HFF-Myc (cell line): ENCODE results near the gene NSD2.

Experiments
- DNase-seq: peaks from one replicate; pipeline ENCODE4 v3.0.0-alpha.2; 2011; ENCODE audit warnings: low read depth; ENCODE audit errors: extremely low read depth
- H3K4me3 ChIP-seq: replicated peaks from 2 replicates; pipeline ENCODE4 v1.5.1; 2011; ENCODE audit warnings: low read depth, mild to moderate bottlenecking, control low read depth, low read length
- TF ChIP-seq, protein P1 (sequence below): IDR thresholded peaks from 2 replicates; pipeline ENCODE4 v1.5.1; 2012; ENCODE audit warnings: mild to moderate bottlenecking, low read depth, low read length, control low read depth; ENCODE audit errors: missing control alignments

The NSD2 gene

GRCh38 chr4:1826531-1827350 lies 44.5 kb upstream of the NSD2 start:
- no peak for DNase-seq
- TF ChIP-seq, protein P1, sequence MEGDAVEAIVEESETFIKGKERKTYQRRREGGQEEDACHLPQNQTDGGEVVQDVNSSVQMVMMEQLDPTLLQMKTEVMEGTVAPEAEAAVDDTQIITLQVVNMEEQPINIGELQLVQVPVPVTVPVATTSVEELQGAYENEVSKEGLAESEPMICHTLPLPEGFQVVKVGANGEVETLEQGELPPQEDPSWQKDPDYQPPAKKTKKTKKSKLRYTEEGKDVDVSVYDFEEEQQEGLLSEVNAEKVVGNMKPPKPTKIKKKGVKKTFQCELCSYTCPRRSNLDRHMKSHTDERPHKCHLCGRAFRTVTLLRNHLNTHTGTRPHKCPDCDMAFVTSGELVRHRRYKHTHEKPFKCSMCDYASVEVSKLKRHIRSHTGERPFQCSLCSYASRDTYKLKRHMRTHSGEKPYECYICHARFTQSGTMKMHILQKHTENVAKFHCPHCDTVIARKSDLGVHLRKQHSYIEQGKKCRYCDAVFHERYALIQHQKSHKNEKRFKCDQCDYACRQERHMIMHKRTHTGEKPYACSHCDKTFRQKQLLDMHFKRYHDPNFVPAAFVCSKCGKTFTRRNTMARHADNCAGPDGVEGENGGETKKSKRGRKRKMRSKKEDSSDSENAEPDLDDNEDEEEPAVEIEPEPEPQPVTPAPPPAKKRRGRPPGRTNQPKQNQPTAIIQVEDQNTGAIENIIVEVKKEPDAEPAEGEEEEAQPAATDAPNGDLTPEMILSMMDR, result no peak
- H3K4me3 ChIP-seq, result no peak overlapping the region

- TF ChIP-seq, protein P1, result no peak
- no peak overlapping the region for H3K4me3 ChIP-seq
- DNase-seq, result no peak
These were observed 41.0 kb upstream of the NSD2 start for GRCh38 chr4:1830234-1830633.

DNA sequence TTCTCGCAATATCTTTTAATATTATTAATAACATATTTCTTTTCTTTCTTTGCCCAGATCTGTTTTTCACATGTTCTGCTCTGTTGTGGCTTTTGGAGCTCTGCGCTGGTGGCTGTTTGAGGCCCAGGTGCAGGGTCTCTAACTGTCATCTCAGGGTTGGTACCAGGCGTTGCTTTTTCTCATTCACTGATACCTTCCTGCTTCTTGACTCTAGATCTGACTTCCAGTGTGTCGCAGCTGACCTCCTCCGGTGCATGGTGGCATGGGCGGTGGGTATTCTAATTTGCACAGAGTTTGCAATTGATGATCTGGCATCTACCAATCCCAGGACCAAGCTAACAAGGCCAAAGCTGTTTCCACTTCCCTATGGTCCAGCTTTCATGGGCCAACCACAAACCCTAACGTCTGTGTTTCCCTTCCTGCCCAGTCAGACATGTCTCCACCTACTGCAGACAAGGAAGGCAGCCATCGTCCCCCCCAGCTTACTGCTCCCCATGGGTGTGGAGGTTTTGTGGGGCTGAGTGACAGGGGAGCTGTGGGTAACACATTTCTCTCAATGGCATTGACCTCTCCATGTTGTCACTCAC lies 40.5 kb upstream of the NSD2 start:
- TF ChIP-seq, protein P1, result no peak
- no peak overlapping the region for H3K4me3 ChIP-seq
- DNase-seq, result no peak

- no peak for DNase-seq
- H3K4me3 ChIP-seq, result no peak overlapping the region
- TF ChIP-seq, protein P1, result no peak
These were observed 39.9 kb upstream of the NSD2 start for GRCh38 chr4:1831331-1831730.

- TF ChIP-seq, protein P1, result no peak
- H3K4me3 ChIP-seq, result no peak overlapping the region
- DNase-seq, result no peak
These were observed 38.5 kb upstream of the NSD2 start for GRCh38 chr4:1832690-1833089.

- no peak for DNase-seq
- TF ChIP-seq, protein P1, result no peak
- no peak overlapping the region for H3K4me3 ChIP-seq
These were observed 37.7 kb upstream of the NSD2 start for GRCh38 chr4:1833307-1834046.
